Measurements from ENCODE around the gene NFE2L3. TPM values are rescaled to one million over a fixed set of nuclear protein-coding genes. Genes with fewer than 3 reads are reported as not detected.
"Not testable (repeated sequence)": the region's sequence is repeated elsewhere in the genome, so short reads cannot be mapped to it uniquely, and the experiment has no call there.

The NFE2L3 gene
- total RNA-seq, 1 experiment from 2014 or later = 40.0 TPM

DNA sequence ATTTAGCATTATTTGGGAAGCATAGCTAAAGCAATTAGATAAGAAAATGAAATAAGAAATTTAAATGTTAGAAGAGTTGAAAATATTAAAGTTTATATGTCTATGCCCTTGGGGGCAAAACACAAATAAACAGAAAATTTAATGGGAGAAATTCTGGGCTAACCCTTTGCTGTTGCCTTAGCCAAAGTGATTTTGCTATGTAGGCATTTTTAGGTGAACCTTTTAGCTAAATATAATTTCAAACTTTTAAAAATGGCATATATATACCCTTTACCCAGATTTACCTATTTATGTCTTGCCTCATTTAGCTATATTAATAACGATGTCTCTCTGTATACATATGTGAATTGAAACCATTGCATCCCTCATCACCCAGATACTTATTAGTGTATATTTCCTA is 20.1 kb downstream of the NFE2L3 start:
- intact Hi-C loops (cut with micrococcal nuclease) = no loop called here

DNA sequence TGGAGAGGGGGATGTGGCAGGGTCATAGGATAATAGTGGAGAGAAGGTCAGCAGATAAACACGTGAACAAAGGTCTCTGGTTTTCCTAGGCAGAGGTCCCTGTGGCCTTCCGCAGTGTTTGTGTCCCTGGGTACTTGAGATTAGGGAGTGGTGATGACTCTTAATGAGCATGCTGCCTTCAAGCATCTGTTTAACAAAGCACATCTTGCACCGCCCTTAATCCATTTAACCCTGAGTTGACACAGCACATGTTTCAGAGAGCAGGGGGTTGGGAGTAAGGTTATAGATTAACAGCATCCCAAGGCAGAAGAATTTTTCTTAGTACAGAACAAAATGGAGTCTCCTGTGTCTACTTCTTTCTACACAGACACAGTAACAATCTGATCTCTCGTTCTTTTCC is 23.9 kb downstream of the NFE2L3 start:
- H3K79me2 ChIP-seq (ENCODE audit: low read length) = peaks cover 23% of the 10 kb centered on the region
- CTCF ChIA-PET; H3K4me1 ChIP-seq (ENCODE audit: insufficient read depth, low read length); H3K36me3 ChIP-seq (ENCODE audit: low read depth, low read length); H3K27ac ChIP-seq (ENCODE audit: low read length); H3K4me2 ChIP-seq (ENCODE audit: low read length); intact Hi-C loops (cut with micrococcal nuclease); DNase-seq; H3K27me3 ChIP-seq (ENCODE audit: low read length); POLR2A ChIA-PET (ENCODE audit: unreplicated experiment); H3F3A ChIP-seq (ENCODE audit: low read length, unreplicated experiment); H2AFZ ChIP-seq (ENCODE audit: low read length); BruUV-seq (replicated peaks); H4K20me1 ChIP-seq (ENCODE audit: low read length); H3K4me3 ChIP-seq (ENCODE audit: low read length); H3K9me3 ChIP-seq (ENCODE audit: low read length); ATAC-seq; H3K9ac ChIP-seq (ENCODE audit: low read length); H3K9me2 ChIP-seq (replicated peaks; ENCODE audit: low read length): not testable (repeated sequence)

More for the DNA sequence above, 20.1 kb downstream of the NFE2L3 start:
- no peak for ATAC-seq
- Histone ChIP-seq H4K20me1 (ENCODE audit: low read length) (no peaks in the 10 kb centered on the region), H3K4me3 (ENCODE audit: low read length) (no peak overlapping the region), H3K4me2 (ENCODE audit: low read length) (no peak overlapping the region), H3K9me3 (ENCODE audit: low read length) (no peaks in the 10 kb centered on the region), H2AFZ (ENCODE audit: low read length) (no peak overlapping the region), H3K27ac (ENCODE audit: low read length) (no peak overlapping the region), H3F3A (ENCODE audit: low read length, unreplicated experiment) (no peaks in the 10 kb centered on the region), H3K79me2 (ENCODE audit: low read length) (peaks cover 57% of the 10 kb centered on the region), H3K36me3 (ENCODE audit: low read depth, low read length) (no peaks in the 10 kb centered on the region), H3K27me3 (ENCODE audit: low read length) (no peaks in the 10 kb centered on the region), H3K9me2 (replicated peaks; ENCODE audit: low read length) (no peaks in the 10 kb centered on the region), H3K4me1 (ENCODE audit: insufficient read depth, low read length) (peaks cover 6% of the 10 kb centered on the region), H3K9ac (ENCODE audit: low read length) (no peak overlapping the region)
- ChIA-PET CTCF (no interaction called here), POLR2A (ENCODE audit: unreplicated experiment) (no interaction called here)
- no peak for DNase-seq
- TF ChIP-seq EZH2phosphoT487 (IDR thresholded peaks at IDR 0.05; ENCODE audit: borderline replicate concordance, low read length) (no peak), EZH2 (IDR thresholded peaks at IDR 0.05; ENCODE audit: low read length, unreplicated experiment) (no peak)
- no TSS peak for BruUV-seq (replicated peaks)

DNA sequence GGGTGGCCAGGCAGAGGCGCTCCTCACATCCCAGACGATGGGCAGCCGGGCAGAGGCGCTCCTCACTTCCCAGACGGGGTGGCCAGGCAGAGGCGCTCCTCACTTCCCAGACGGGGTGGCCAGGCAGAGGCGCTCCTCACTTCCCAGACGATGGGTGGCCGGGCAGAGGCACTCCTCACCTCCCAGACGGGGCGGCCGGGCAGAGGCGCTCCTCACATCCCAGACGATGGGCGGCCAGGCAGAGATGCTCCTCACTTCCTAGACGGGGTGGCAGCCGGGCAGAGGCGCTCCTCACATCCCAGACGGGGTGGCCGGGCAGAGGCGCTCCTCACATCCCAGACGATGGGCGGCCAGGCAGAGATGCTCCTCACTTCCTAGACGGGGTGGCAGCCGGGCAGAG is 24.7 kb downstream of the NFE2L3 start:
- H3F3A ChIP-seq (ENCODE audit: low read length, unreplicated experiment); DNase-seq; H4K20me1 ChIP-seq (ENCODE audit: low read length); POLR2A ChIA-PET (ENCODE audit: unreplicated experiment); H3K4me2 ChIP-seq (ENCODE audit: low read length); H3K9me2 ChIP-seq (replicated peaks; ENCODE audit: low read length); ATAC-seq; H3K27ac ChIP-seq (ENCODE audit: low read length); H3K4me3 ChIP-seq (ENCODE audit: low read length); H3K36me3 ChIP-seq (ENCODE audit: low read depth, low read length); H2AFZ ChIP-seq (ENCODE audit: low read length); BruUV-seq (replicated peaks); H3K4me1 ChIP-seq (ENCODE audit: insufficient read depth, low read length); intact Hi-C loops (cut with micrococcal nuclease); H3K27me3 ChIP-seq (ENCODE audit: low read length); CTCF ChIA-PET; H3K9me3 ChIP-seq (ENCODE audit: low read length); H3K9ac ChIP-seq (ENCODE audit: low read length): not testable (repeated sequence)
- H3K79me2 ChIP-seq (ENCODE audit: low read length) = peaks cover 19% of the 10 kb centered on the region

DNA sequence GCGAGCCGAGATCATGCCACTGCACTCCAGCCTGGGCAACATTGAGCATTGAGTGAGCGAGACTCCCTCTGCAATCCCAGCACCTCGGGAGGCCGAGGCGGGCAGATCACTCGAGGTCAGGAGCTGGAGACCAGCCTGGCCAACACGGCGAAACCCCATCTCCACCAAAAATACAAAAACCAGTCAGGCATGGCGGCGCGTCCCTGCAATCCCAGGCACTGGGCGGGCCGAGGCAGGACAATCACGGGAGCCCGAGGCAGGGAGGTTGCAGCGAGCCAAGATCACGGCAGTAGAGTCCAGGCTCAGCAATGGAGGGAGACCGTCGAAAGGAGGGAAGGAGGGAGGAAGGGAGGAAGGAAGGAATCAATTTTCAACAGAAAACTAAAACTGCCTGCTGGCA is 25.3 kb downstream of the NFE2L3 start:
- ATAC-seq; H3K9me3 ChIP-seq (ENCODE audit: low read length); H3K36me3 ChIP-seq (ENCODE audit: low read depth, low read length); BruUV-seq (replicated peaks); CTCF ChIA-PET; H3F3A ChIP-seq (ENCODE audit: low read length, unreplicated experiment); H3K4me3 ChIP-seq (ENCODE audit: low read length); H3K9me2 ChIP-seq (replicated peaks; ENCODE audit: low read length); H2AFZ ChIP-seq (ENCODE audit: low read length); H3K27ac ChIP-seq (ENCODE audit: low read length); H3K4me2 ChIP-seq (ENCODE audit: low read length); H4K20me1 ChIP-seq (ENCODE audit: low read length); POLR2A ChIA-PET (ENCODE audit: unreplicated experiment); H3K9ac ChIP-seq (ENCODE audit: low read length); H3K27me3 ChIP-seq (ENCODE audit: low read length); DNase-seq; intact Hi-C loops (cut with micrococcal nuclease); H3K4me1 ChIP-seq (ENCODE audit: insufficient read depth, low read length): not testable (repeated sequence)
- peaks cover 17% of the 10 kb centered on the region for H3K79me2 ChIP-seq (ENCODE audit: low read length)
